A549 (cell line): ENCODE measurements around the gene CD48. TPM values are rescaled to one million over a fixed set of nuclear protein-coding genes. Genes with fewer than 3 reads are reported as not detected.

Source experiments
- ATAC-seq, 2 experiments: fragments of 200-7000 bp in 1 of 2; fragments of >200 bp in 1 of 2; cut with Nextera tagmentation in 1 of 2; cut with Tn5 transposase in 1 of 2; 3 replicates each; pipeline versions ENCODE4 v1.8.0 to v1.9.1; 2018 to 2020; ENCODE audit warnings: mild to moderate bottlenecking in 1 of 2, moderate library complexity in 1 of 2
- CTCF ChIA-PET: fragments of 300-600 bp; sonication (Branson Sonifier 250); formaldehyde crosslinking; extraction: SDS; loops from one replicate; lab custom pipeline; 2021; ENCODE audit warnings: antibody characterized with exemption, inconsistent platforms; lab: Yijun Ruan, JAX
- POLR2A ChIA-PET: fragments of 350-600 bp; formaldehyde crosslinking; extraction: SDS; loops from one replicate; lab custom pipeline; 2021; ENCODE audit warnings: antibody characterized with exemption, inconsistent platforms; lab: Yijun Ruan, JAX
- DNase-seq, 2 experiments: peaks; one replicate each; pipeline versions ENCODE4 v3.0.0 to v3.0.0-alpha.2; 2011 to 2016; ENCODE audit warnings: low read depth in 1 of 2, low spot score in 1 of 2
- FAIRE-seq: peaks from 2 replicates; lab custom pipeline; 2011; peaks lifted over from hg19 to GRCh38; lab: Jason Lieb, UNC
- H3K27ac ChIP-seq, 2 experiments: fragments of >200 bp; sonication (Bioruptor Twin); formaldehyde crosslinking; 3 replicates each; pipeline ENCODE4 v1.5.1; 2016 to 2017
- H3K4me1 ChIP-seq: fragments of >200 bp; sonication (Bioruptor Twin); formaldehyde crosslinking; 3 replicates; pipeline ENCODE4 v1.6.1; 2016
- H3K4me2 ChIP-seq: fragments of >200 bp; sonication (Bioruptor Twin); formaldehyde crosslinking; 3 replicates; pipeline ENCODE4 v1.6.1; 2016
- H3K4me3 ChIP-seq: fragments of >200 bp; sonication (Bioruptor Twin); formaldehyde crosslinking; 3 replicates; pipeline ENCODE4 v1.5.1; 2016
- H3K9me3 ChIP-seq: fragments of >200 bp; sonication (Bioruptor Twin); formaldehyde crosslinking; 3 replicates; pipeline ENCODE4 v1.6.1; 2016
- BHLHE40 ChIP-seq: IDR thresholded peaks from 2 replicates; pipeline ENCODE4 v1.6.1; 2012; ENCODE audit warnings: low read depth, low read length, inconsistent platforms
- CBX8 ChIP-seq: fragments of 200-600 bp; sonication (generic); IDR thresholded peaks from 2 replicates; pipeline ENCODE4 v1.6.1; 2016
- CHD2 ChIP-seq: fragments of 150-350 bp; IDR thresholded peaks from 2 replicates; pipeline ENCODE4 v1.6.1; 2014; ENCODE audit warnings: low read length; ENCODE audit not compliant: partially characterized antibody
- CHD4 ChIP-seq: fragments of 200-600 bp; sonication (generic); IDR thresholded peaks from 2 replicates; pipeline ENCODE4 v1.6.1; 2016; ENCODE audit warnings: antibody characterized with exemption, mild to moderate bottlenecking, borderline replicate concordance
- EHF ChIP-seq: fragments of 250-450 bp; sonication (Bioruptor Pico); IDR thresholded peaks from 2 replicates; pipeline ENCODE4 v1.5.0; 2020; ENCODE audit warnings: mild to moderate bottlenecking
- FOSL2 ChIP-seq, 2 experiments: fragments of 450-650 bp in 1 of 2; fragments of >200 bp in 1 of 2; sonication (Bioruptor Twin) in 1 of 2; formaldehyde crosslinking; IDR thresholded peaks; 2 replicates each; pipeline versions ENCODE4 v1.5.0 to v1.6.1; 2016 to 2020; ENCODE audit warnings: mild to moderate bottlenecking in 1 of 2, moderate library complexity in 1 of 2
- FOXS1 ChIP-seq: fragments of 250-450 bp; sonication (Bioruptor Pico); IDR thresholded peaks from 2 replicates; pipeline ENCODE4 v1.5.0; 2020; ENCODE audit warnings: mild to moderate bottlenecking, moderate library complexity
- HDAC2 ChIP-seq: fragments of 200-600 bp; sonication (generic); IDR thresholded peaks from 2 replicates; pipeline ENCODE4 v1.6.1; 2016
- HEYL ChIP-seq: fragments of 250-450 bp; sonication (Bioruptor Pico); IDR thresholded peaks from 2 replicates; pipeline ENCODE4 v1.8.0; 2021; ENCODE audit warnings: mild to moderate bottlenecking, moderate library complexity
- HMGXB4 ChIP-seq: fragments of 250-450 bp; sonication (Bioruptor Pico); IDR thresholded peaks from 2 replicates; pipeline ENCODE4 v1.5.0; 2021; ENCODE audit warnings: mild to moderate bottlenecking, moderate library complexity, borderline replicate concordance
- HOXA7 ChIP-seq: fragments of 250-450 bp; sonication (Bioruptor Pico); IDR thresholded peaks from 2 replicates; pipeline ENCODE4 v1.5.0; 2020; ENCODE audit warnings: mild to moderate bottlenecking, moderate library complexity
- JUNB ChIP-seq: fragments of >200 bp; sonication (Bioruptor Twin); formaldehyde crosslinking; IDR thresholded peaks from 2 replicates; pipeline ENCODE4 v1.6.1; 2016
- KDM1A ChIP-seq: fragments of 200-600 bp; sonication (generic); IDR thresholded peaks from 2 replicates; pipeline ENCODE4 v1.6.1; 2016; ENCODE audit warnings: low read depth, mild to moderate bottlenecking
- MAFK ChIP-seq: fragments of 450-650 bp; IDR thresholded peaks from 2 replicates; pipeline ENCODE4 v1.6.1; 2014; ENCODE audit not compliant: partially characterized antibody
- MAX ChIP-seq: IDR thresholded peaks from 2 replicates; pipeline ENCODE4 v1.6.1; 2012
- POLR2AphosphoS2 ChIP-seq: conservative IDR thresholded peaks from 2 replicates; pipeline ENCODE4 v1.6.1; 2012; ENCODE audit warnings: low read length, improper control_type of control experiment, inconsistent platforms
- RNF2 ChIP-seq: fragments of 200-600 bp; sonication (generic); IDR thresholded peaks from 2 replicates; pipeline ENCODE4 v1.6.1; 2016; ENCODE audit warnings: low read depth, mild to moderate bottlenecking, antibody characterized with exemption, moderate library complexity, borderline replicate concordance
- ZSCAN20 ChIP-seq: fragments of 250-450 bp; sonication (Bioruptor Pico); IDR thresholded peaks from 2 replicates; pipeline ENCODE4 v1.8.0; 2022; ENCODE audit warnings: mild to moderate bottlenecking, moderate library complexity
- WGBS: methylation state at CpG from one replicate; pipeline ENCODE4 v1.1.6; 2017; ENCODE audit errors: missing lambda C conversion rate; 5-methylcytosine and 5-hydroxymethylcytosine counted together
- polyA plus RNA-seq, 4 experiments: library from polyadenylated mRNA; depleted of rRNA in 3 of 4; stranded (reverse); fragments of >200 nt; fragmentation: RNase III in 1 of 4; extraction: RNeasy Plus Mini Kit Qiagen cat#74134 plus additional on column Dnase treatment in 1 of 4; gene quantifications; 2 replicates in 3 of 4; 3 replicates in 1 of 4; pipeline ENCODE4 v1.2.3, GENCODE V29; 2011 to 2017
- TF ChIP-seq, protein P1 (sequence below): fragments of >200 bp; sonication (Bioruptor Twin); formaldehyde crosslinking; IDR thresholded peaks from 3 replicates; pipeline ENCODE4 v1.5.1; 2016

Gene CD48
- polyA plus RNA-seq, 2 of the 4 experiments (the other 2 are of a cell fraction): not detected

GRCh38 chr1:160647329-160647720 is 64.3 kb downstream of the CD48 start:
- FAIRE-seq (no peak), DNase-seq (no peak), ATAC-seq (no peak)
- H3K9me3 ChIP-seq: no peaks in the 10 kb centered on the region
- no peak overlapping the region for H3K4me2 ChIP-seq
- no peak overlapping the region for H3K4me3 ChIP-seq
- no peaks in the 10 kb centered on the region for H3K4me1 ChIP-seq
- no peak overlapping the region for H3K27ac ChIP-seq
- POLR2A ChIA-PET: interaction anchor here (0.6 kb wide), 1 partner anchor 33 kb away, joined by 3 read pairs; no protein-coding TSS in a partner anchor
- CTCF ChIA-PET: interaction anchor here (3.0 kb wide), 1 partner anchor 27 kb away, joined by 8 read pairs; no protein-coding TSS in a partner anchor
- TF ChIP-seq CHD4 (no peak), RNF2 (no peak), MAX (no peak), HMGXB4 (no peak), FOSL2 (IDR thresholded peaks at IDR 0.05) (no peak), FOSL2 (CRISPR knock-in tag; IDR thresholded peaks at IDR 0.05) (no peak), FOXS1 (CRISPR knock-in tag) (no peak), KDM1A (no peak), EHF (CRISPR knock-in tag) (no peak), MAFK (no peak), ZSCAN20 (CRISPR knock-in tag) (no peak), HOXA7 (no peak), CHD2 (no peak), CBX8 (no peak)
- 74% methylated on average over 3 of the region's 3 CpGs for WGBS

GRCh38 chr1:160646711-160647328 is 64.8 kb downstream of the CD48 start, which contains the start of gene SLAMF1:
Gene SLAMF1 (minus strand): TSS chr1:160647044. CDS start chr1:160646945, 99 bp downstream.
- Histone ChIP-seq H3K27ac (no peak within 1 kb of the TSS), H3K9me3 (no peaks in the 10 kb centered on the region), H3K4me3 (no peak within 1 kb of the TSS), H3K4me1 (no peaks in the 10 kb centered on the region), H3K4me2 (peak within 1 kb of the TSS; percentile 21; the same call in 1 of the 3 replicates)
- TF ChIP-seq BHLHE40: no peak
- TF ChIP-seq, protein P1, sequence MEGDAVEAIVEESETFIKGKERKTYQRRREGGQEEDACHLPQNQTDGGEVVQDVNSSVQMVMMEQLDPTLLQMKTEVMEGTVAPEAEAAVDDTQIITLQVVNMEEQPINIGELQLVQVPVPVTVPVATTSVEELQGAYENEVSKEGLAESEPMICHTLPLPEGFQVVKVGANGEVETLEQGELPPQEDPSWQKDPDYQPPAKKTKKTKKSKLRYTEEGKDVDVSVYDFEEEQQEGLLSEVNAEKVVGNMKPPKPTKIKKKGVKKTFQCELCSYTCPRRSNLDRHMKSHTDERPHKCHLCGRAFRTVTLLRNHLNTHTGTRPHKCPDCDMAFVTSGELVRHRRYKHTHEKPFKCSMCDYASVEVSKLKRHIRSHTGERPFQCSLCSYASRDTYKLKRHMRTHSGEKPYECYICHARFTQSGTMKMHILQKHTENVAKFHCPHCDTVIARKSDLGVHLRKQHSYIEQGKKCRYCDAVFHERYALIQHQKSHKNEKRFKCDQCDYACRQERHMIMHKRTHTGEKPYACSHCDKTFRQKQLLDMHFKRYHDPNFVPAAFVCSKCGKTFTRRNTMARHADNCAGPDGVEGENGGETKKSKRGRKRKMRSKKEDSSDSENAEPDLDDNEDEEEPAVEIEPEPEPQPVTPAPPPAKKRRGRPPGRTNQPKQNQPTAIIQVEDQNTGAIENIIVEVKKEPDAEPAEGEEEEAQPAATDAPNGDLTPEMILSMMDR: no peak
- TF ChIP-seq JUNB: no peak
- no peak for TF ChIP-seq POLR2AphosphoS2
- no peak for TF ChIP-seq HEYL (CRISPR knock-in tag)
- ATAC-seq (no peak; a peak in 1 of 6 replicates), FAIRE-seq (no peak), DNase-seq (no peak)
- POLR2A ChIA-PET: interaction anchor here (0.6 kb wide), 1 partner anchor 33 kb away, joined by 3 read pairs; no protein-coding TSS in a partner anchor
- CTCF ChIA-PET: interaction anchor here (1.1 to 3.0 kb wide), 2 partner anchors 28 to 307 kb away, joined by 3 to 8 read pairs; partner anchors contain the start of gene ITLN2
- 42% methylated on average over 11 of the region's 11 CpGs for WGBS

DNA sequence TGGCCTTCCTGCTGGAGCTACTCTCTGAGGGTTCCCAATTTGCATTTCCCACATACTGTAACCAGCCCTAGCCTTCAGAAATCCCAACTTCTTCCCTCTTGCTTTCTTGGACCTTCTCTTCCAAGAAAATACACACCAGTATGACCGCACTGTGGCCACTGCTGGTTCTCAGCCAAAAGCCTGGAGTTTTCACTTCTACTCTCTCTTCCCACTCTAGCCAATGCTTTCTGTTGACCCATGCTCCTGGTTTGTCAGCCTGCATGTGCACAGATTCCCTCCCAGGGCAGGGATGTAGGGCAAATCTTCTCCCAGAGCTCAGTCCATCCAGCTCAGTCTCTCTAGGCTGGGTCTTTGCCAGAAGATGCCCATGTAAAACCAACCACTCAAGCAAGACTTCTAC is 65.4 kb downstream of the CD48 start:
- ATAC-seq (peak in 1 of 2 experiments; percentile 32; a peak in 1 of 6 replicates), FAIRE-seq (no peak)
- POLR2A ChIA-PET: no interaction called here

More for the DNA sequence above, 65.4 kb downstream of the CD48 start:
- no peak for DNase-seq
- WGBS: 83% methylated on average over 1 of the region's 1 CpG
- no peak overlapping the region for H3K27ac ChIP-seq
- H3K4me1 ChIP-seq: no peaks in the 10 kb centered on the region
- H3K4me3 ChIP-seq: no peak overlapping the region
- CTCF ChIA-PET: interaction anchor here (0.8 to 3.0 kb wide), 3 partner anchors 28 to 308 kb away, joined by 3 to 8 read pairs (median 4); partner anchors contain the start of gene ITLN2
- no peaks in the 10 kb centered on the region for H3K9me3 ChIP-seq
- H3K4me2 ChIP-seq: no peak overlapping the region; the same call in 2 of the 3 replicates
- TF ChIP-seq HDAC2: no peak
